Measurements from ENCODE around the gene SLC9A1.

DNA sequence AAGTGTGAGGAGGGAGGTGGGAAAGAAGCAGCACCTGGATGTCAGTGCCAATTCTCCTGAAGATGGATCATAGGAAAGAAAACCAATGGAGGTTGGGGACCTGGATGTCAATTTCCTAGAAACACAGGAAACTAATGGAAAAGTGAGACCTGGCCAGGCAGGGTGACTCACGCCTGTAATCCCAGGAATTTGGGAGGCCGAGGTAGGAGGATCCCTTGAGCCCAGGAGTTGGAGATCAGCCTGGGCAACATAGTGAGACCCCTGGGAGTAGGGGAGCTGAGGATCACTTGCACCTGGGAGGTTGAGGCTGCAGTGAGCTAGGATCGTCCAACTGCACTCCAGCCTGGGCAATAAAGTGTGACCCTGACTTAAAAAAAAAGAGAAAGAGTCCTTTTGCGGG is 21.4 kb upstream of the SLC9A1 start:
- TF ChIP-seq EZH2phosphoT487 (IDR thresholded peaks at IDR 0.05; ENCODE audit: insufficient read depth, low read depth): no peak
- TF ChIP-seq EZH2 (IDR thresholded peaks at IDR 0.05; ENCODE audit: insufficient read depth, poor library complexity, severe bottlenecking): no peak

Data from GM23248 (cell line).